Endometrium (tissue), 2 donors: ENCODE results near the gene TNXB.
"Not testable (repeated sequence)": the region's sequence is repeated elsewhere in the genome, so short reads cannot be mapped to it uniquely, and the experiment has no call there.

ENCODE experiments used
- FAIRE-seq: peaks from 2 replicates; lab custom pipeline; 2012; peaks lifted over from hg19 to GRCh38; lab: Jason Lieb, UNC
- donor health status: control.
- donor health status: control.

The TNXB gene

GRCh38 chr6:32039321-32040274 lies 69.5 kb downstream of the TNXB start:
- FAIRE-seq: not testable (repeated sequence)

- FAIRE-seq: not testable (repeated sequence)
Observed at GRCh38 chr6:32038878-32039277, 70.3 kb downstream of the TNXB start.

GRCh38 chr6:32037598-32038524 lies 71.3 kb downstream of the TNXB start, which contains the start of gene CYP21A2:
Gene CYP21A2, plus strand, starts transcription at chr6:32038415. Its CDS starts 8 bp downstream, at chr6:32038423.
- FAIRE-seq: not testable (repeated sequence)

- FAIRE-seq: not testable (repeated sequence)
Observed at GRCh38 chr6:32037136-32037535, 72.0 kb downstream of the TNXB start.

- not testable (repeated sequence) for FAIRE-seq
Observed at GRCh38 chr6:32035283-32036013, 73.7 kb downstream of the TNXB start.

- not testable (repeated sequence) for FAIRE-seq
Observed at GRCh38 chr6:32029553-32029952, 79.6 kb downstream of the TNXB start.

- not testable (repeated sequence) for FAIRE-seq
Observed at GRCh38 chr6:32028631-32029030, 80.5 kb downstream of the TNXB start.

GRCh38 chr6:32022100-32022499 lies 87.0 kb downstream of the TNXB start:
- FAIRE-seq: not testable (repeated sequence)

- not testable (repeated sequence) for FAIRE-seq
Observed at GRCh38 chr6:32014547-32014946, 94.6 kb downstream of the TNXB start, which contains the start of gene C4B. Gene C4B, plus strand, starts transcription at chr6:32014795. Its CDS starts 51 bp downstream, at chr6:32014846.

- FAIRE-seq: not testable (repeated sequence)
Observed at GRCh38 chr6:32013738-32014137, 95.4 kb downstream of the TNXB start.

- FAIRE-seq: not testable (repeated sequence)
Observed at GRCh38 chr6:32012941-32013617, 96.1 kb downstream of the TNXB start.

GRCh38 chr6:32010856-32011530 lies 98.1 kb downstream of the TNXB start:
- not testable (repeated sequence) for FAIRE-seq

- FAIRE-seq: not testable (repeated sequence)
Observed at GRCh38 chr6:32009537-32009936, 99.6 kb downstream of the TNXB start.

GRCh38 chr6:32008616-32009015 lies 100.5 kb downstream of the TNXB start:
- FAIRE-seq: not testable (repeated sequence)

- not testable (repeated sequence) for FAIRE-seq
Observed at GRCh38 chr6:32008037-32008436, 101.1 kb downstream of the TNXB start.

GRCh38 chr6:32007086-32007485 lies 102.1 kb downstream of the TNXB start:
- FAIRE-seq: not testable (repeated sequence)

- FAIRE-seq: not testable (repeated sequence)
Observed at GRCh38 chr6:32005991-32006529, 103.1 kb downstream of the TNXB start.

- not testable (repeated sequence) for FAIRE-seq
Observed at GRCh38 chr6:32005538-32005880, 103.6 kb downstream of the TNXB start.

GRCh38 chr6:32004864-32005537 lies 104.1 kb downstream of the TNXB start:
- FAIRE-seq: not testable (repeated sequence)
